Measurements from ENCODE around the gene SPAG6.

DNA sequence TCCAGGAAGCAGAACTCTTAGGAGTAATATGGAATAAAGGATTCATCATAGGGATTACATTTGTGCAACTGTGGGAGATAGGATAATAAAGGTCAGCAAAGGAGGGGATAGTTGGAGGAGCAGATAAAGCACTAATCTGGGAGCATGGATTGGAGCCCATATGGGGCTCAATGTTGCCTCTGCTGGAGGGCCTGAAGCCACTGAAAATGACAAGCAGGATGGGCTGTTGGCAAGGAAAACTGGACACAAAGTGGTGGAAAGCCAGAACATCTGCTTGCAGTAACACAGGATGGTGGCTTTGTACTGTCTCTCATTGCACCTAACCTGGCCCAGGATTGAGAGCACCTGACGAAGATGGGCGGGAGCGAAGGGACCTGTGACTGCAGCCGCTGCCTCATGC is 44.1 kb upstream of the SPAG6 start:
- TF ChIP-seq, protein P1, sequence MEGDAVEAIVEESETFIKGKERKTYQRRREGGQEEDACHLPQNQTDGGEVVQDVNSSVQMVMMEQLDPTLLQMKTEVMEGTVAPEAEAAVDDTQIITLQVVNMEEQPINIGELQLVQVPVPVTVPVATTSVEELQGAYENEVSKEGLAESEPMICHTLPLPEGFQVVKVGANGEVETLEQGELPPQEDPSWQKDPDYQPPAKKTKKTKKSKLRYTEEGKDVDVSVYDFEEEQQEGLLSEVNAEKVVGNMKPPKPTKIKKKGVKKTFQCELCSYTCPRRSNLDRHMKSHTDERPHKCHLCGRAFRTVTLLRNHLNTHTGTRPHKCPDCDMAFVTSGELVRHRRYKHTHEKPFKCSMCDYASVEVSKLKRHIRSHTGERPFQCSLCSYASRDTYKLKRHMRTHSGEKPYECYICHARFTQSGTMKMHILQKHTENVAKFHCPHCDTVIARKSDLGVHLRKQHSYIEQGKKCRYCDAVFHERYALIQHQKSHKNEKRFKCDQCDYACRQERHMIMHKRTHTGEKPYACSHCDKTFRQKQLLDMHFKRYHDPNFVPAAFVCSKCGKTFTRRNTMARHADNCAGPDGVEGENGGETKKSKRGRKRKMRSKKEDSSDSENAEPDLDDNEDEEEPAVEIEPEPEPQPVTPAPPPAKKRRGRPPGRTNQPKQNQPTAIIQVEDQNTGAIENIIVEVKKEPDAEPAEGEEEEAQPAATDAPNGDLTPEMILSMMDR (IDR thresholded peaks at IDR 0.05), result no peak
- TF ChIP-seq POLR2A (IDR thresholded peaks at IDR 0.05; ENCODE audit: low read depth) (no peak), EP300 (IDR thresholded peaks at IDR 0.05) (no peak), POLR2AphosphoS5 (IDR thresholded peaks at IDR 0.05) (no peak)
